Hepatocyte (in vitro differentiated cells): Measurements from ENCODE around the gene KIRREL2.

ENCODE experiments used
- EZH2 ChIP-seq: fragments of 200-600 bp; sonication (generic); IDR thresholded peaks from 2 replicates; pipeline ENCODE4 v1.6.1; 2016; ENCODE audit warnings: antibody characterized with exemption, mild to moderate bottlenecking, borderline replicate concordance
- EZH2phosphoT487 ChIP-seq: fragments of 200-600 bp; sonication (generic); IDR thresholded peaks from one replicate; pipeline ENCODE4 v1.6.1; 2018; ENCODE audit warnings: antibody characterized with exemption, mild to moderate bottlenecking, low read depth, moderate library complexity; ENCODE audit not compliant: unreplicated experiment, severe bottlenecking
- TF ChIP-seq, protein P1 (sequence below): fragments of 200-600 bp; sonication (generic); IDR thresholded peaks from 2 replicates; pipeline ENCODE4 v1.5.1; 2016; ENCODE audit warnings: antibody characterized with exemption, mild to moderate bottlenecking; ENCODE audit not compliant: poor library complexity

GRCh38 chr19:35903550-35904179, 47.0 kb downstream of the KIRREL2 start:
- TF ChIP-seq, protein P1, sequence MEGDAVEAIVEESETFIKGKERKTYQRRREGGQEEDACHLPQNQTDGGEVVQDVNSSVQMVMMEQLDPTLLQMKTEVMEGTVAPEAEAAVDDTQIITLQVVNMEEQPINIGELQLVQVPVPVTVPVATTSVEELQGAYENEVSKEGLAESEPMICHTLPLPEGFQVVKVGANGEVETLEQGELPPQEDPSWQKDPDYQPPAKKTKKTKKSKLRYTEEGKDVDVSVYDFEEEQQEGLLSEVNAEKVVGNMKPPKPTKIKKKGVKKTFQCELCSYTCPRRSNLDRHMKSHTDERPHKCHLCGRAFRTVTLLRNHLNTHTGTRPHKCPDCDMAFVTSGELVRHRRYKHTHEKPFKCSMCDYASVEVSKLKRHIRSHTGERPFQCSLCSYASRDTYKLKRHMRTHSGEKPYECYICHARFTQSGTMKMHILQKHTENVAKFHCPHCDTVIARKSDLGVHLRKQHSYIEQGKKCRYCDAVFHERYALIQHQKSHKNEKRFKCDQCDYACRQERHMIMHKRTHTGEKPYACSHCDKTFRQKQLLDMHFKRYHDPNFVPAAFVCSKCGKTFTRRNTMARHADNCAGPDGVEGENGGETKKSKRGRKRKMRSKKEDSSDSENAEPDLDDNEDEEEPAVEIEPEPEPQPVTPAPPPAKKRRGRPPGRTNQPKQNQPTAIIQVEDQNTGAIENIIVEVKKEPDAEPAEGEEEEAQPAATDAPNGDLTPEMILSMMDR: no peak
- TF ChIP-seq EZH2: no peak
- TF ChIP-seq EZH2phosphoT487: no peak
